PC-3 (cell line): Measurements from ENCODE around the gene CROT. TPM values are rescaled to one million over a fixed set of nuclear protein-coding genes. Genes with fewer than 3 reads are reported as not detected.

Experiments
- ATAC-seq: fragments of 200-7000 bp; cut with Tn5 transposase; 2 replicates; pipeline ENCODE4 v1.9.1; 2020; ENCODE audit warnings: mild to moderate bottlenecking, moderate library complexity
- BruUV-seq: library from RNA; stranded (reverse); fragments of 400-500 nt; replicated peaks from 2 replicates; lab custom pipeline; 2021; lab: Mats Ljungman, UMichigan
- CTCF ChIA-PET: fragments of 300-600 bp; sonication (Branson Sonifier 250); formaldehyde crosslinking; loops from one replicate; lab custom pipeline; 2022; ENCODE audit warnings: antibody characterized with exemption; lab: Charles Lee
- POLR2A ChIA-PET: fragments of 300-600 bp; sonication (Branson Sonifier 250); formaldehyde crosslinking; loops from one replicate; lab custom pipeline; 2022; ENCODE audit warnings: antibody characterized with exemption; ENCODE audit not compliant: unreplicated experiment; lab: Charles Lee
- DNase-seq: peaks from one replicate; pipeline ENCODE4 v3.0.0-alpha.2; 2015
- H2AFZ ChIP-seq: fragments of 300-600 bp; sonication (generic); 2 replicates; pipeline ENCODE4 v1.6.0; 2016; ENCODE audit warnings: antibody characterized with exemption, low read length
- H3F3A ChIP-seq: fragments of 300-600 bp; sonication (generic); one replicate; pipeline ENCODE4 v1.6.0; 2017; ENCODE audit warnings: antibody characterized with exemption, low read length, control low read depth, mild to moderate bottlenecking; ENCODE audit not compliant: unreplicated experiment
- H3K27ac ChIP-seq: fragments of 300-600 bp; sonication (generic); 2 replicates; pipeline ENCODE4 v1.5.1; 2016; ENCODE audit warnings: mild to moderate bottlenecking, low read length
- H3K27me3 ChIP-seq: fragments of 300-600 bp; sonication (generic); 2 replicates; pipeline ENCODE4 v1.6.1; 2016; ENCODE audit warnings: low read length, mixed read lengths
- H3K36me3 ChIP-seq: fragments of 300-600 bp; sonication (generic); 2 replicates; pipeline ENCODE4 v1.6.1; 2016; ENCODE audit warnings: low read depth, mixed run types, low read length, mixed read lengths
- H3K4me1 ChIP-seq: fragments of 300-600 bp; sonication (generic); 2 replicates; pipeline ENCODE4 v1.5.1; 2016; ENCODE audit warnings: low read length; ENCODE audit not compliant: insufficient read depth
- H3K4me2 ChIP-seq: fragments of 300-600 bp; sonication (generic); 2 replicates; pipeline ENCODE4 v1.6.0; 2016; ENCODE audit warnings: low read length
- H3K4me3 ChIP-seq: fragments of 300-600 bp; sonication (generic); 2 replicates; pipeline ENCODE4 v1.5.1; 2016; ENCODE audit warnings: mild to moderate bottlenecking, low read length, mixed read lengths
- H3K79me2 ChIP-seq: fragments of 300-600 bp; sonication (generic); 2 replicates; pipeline ENCODE4 v1.6.1; 2017; ENCODE audit warnings: low read length, mixed read lengths
- H3K9ac ChIP-seq: fragments of 300-600 bp; sonication (generic); 2 replicates; pipeline ENCODE4 v1.6.0; 2016; ENCODE audit warnings: mild to moderate bottlenecking, low read length
- H3K9me2 ChIP-seq: fragments of 300-600 bp; sonication (generic); replicated peaks from 2 replicates; pipeline ENCODE4 v1.6.1; 2016; ENCODE audit warnings: mixed run types, low read length, mixed read lengths
- H3K9me3 ChIP-seq: fragments of 300-600 bp; sonication (generic); 2 replicates; pipeline ENCODE4 v1.6.1; 2016; ENCODE audit warnings: low read length, mixed read lengths
- H4K20me1 ChIP-seq: fragments of 300-600 bp; sonication (generic); 2 replicates; pipeline ENCODE4 v1.6.1; 2016; ENCODE audit warnings: low read length, mixed read lengths
- CTCF ChIP-seq: fragments of 300-600 bp; sonication (generic); conservative IDR thresholded peaks from 2 replicates; pipeline ENCODE4 v1.5.1; 2017; ENCODE audit warnings: antibody characterized with exemption, low read depth, mild to moderate bottlenecking, low read length
- EZH2 ChIP-seq: fragments of 300-600 bp; sonication (generic); IDR thresholded peaks from one replicate; pipeline ENCODE4 v1.6.1; 2017; ENCODE audit warnings: antibody characterized with exemption, mild to moderate bottlenecking, low read length; ENCODE audit not compliant: unreplicated experiment
- EZH2phosphoT487 ChIP-seq: fragments of 300-600 bp; sonication (generic); IDR thresholded peaks from 2 replicates; pipeline ENCODE4 v1.6.1; 2018; ENCODE audit warnings: mild to moderate bottlenecking, antibody characterized with exemption, low read length, borderline replicate concordance
- intact Hi-C: fragments of 100-400 bp; cut with micrococcal nuclease; formaldehyde crosslinking; loops from 2 replicates; pipeline ENCODE4 v1.9.0; 2023
- total RNA-seq: library from RNA; depleted of rRNA; stranded (reverse); fragments of >200 nt; gene quantifications from 2 replicates; pipeline ENCODE4 v1.2.3, GENCODE V29; 2014

CROT gene
- total RNA-seq, 1 experiment from 2014 or later: 6.9 TPM

GRCh38 chr7:87427288-87427687 is 81.8 kb downstream of the CROT start:
- Histone ChIP-seq H3K9me3 (no peaks in the 10 kb centered on the region), H3K9me2 (no peaks in the 10 kb centered on the region), H4K20me1 (no peaks in the 10 kb centered on the region), H3K4me3 (no peak overlapping the region), H3K9ac (no peak overlapping the region), H3K36me3 (no peaks in the 10 kb centered on the region), H3K79me2 (no peaks in the 10 kb centered on the region), H3F3A (no peaks in the 10 kb centered on the region), H2AFZ (no peak overlapping the region), H3K4me2 (no peak overlapping the region), H3K4me1 (no peaks in the 10 kb centered on the region), H3K27me3 (peaks cover 27% of the 10 kb centered on the region), H3K27ac (no peak overlapping the region)
- DNase-seq (no peak), ATAC-seq (no peak)
- intact Hi-C loops: loop anchor here (10.0 kb wide), 1 partner anchor 458 kb away; no protein-coding TSS in a partner anchor
- POLR2A ChIA-PET: interaction anchor here (0.6 kb wide), 1 partner anchor 117 kb away, joined by 7 read pairs; no protein-coding TSS in a partner anchor
- no TSS peak for BruUV-seq
- CTCF ChIA-PET: no interaction called here
- no peak for TF ChIP-seq EZH2phosphoT487
- no peak for TF ChIP-seq EZH2
- no peak for TF ChIP-seq CTCF

GRCh38 chr7:87432536-87432935 is 87.1 kb downstream of the CROT start:
- Histone ChIP-seq H3K9me3 (no peaks in the 10 kb centered on the region), H3K9me2 (no peaks in the 10 kb centered on the region), H3K4me2 (no peak overlapping the region), H3K27me3 (no peaks in the 10 kb centered on the region), H4K20me1 (no peaks in the 10 kb centered on the region), H3K79me2 (no peaks in the 10 kb centered on the region), H3K27ac (no peak overlapping the region), H2AFZ (no peak overlapping the region), H3K4me1 (peaks cover 8% of the 10 kb centered on the region), H3K36me3 (no peaks in the 10 kb centered on the region), H3K4me3 (no peak overlapping the region), H3K9ac (no peak overlapping the region), H3F3A (no peaks in the 10 kb centered on the region)
- ATAC-seq (no peak), DNase-seq (no peak)
- TF ChIP-seq EZH2 (no peak), CTCF (no peak), EZH2phosphoT487 (no peak)
- ChIA-PET CTCF (no interaction called here), POLR2A (no interaction called here)
- intact Hi-C loops: no loop called here
- no TSS peak for BruUV-seq

GRCh38 chr7:87435546-87435945 is 90.1 kb downstream of the CROT start:
- POLR2A ChIA-PET: no interaction called here
- H3K4me2 ChIP-seq: no peak overlapping the region
- TF ChIP-seq EZH2phosphoT487 (no peak), CTCF (no peak), EZH2 (no peak)
- intact Hi-C loops: no loop called here
- H3K4me1 ChIP-seq: peaks cover 8% of the 10 kb centered on the region
- no peak overlapping the region for H2AFZ ChIP-seq
- ATAC-seq (peak; percentile 70), DNase-seq (peak; percentile 55)
- H3K9me2 ChIP-seq: no peaks in the 10 kb centered on the region
- no peaks in the 10 kb centered on the region for H3K79me2 ChIP-seq
- H3K27me3 ChIP-seq: no peaks in the 10 kb centered on the region
- no peak overlapping the region for H3K27ac ChIP-seq
- H3K9ac ChIP-seq: no peak overlapping the region
- H4K20me1 ChIP-seq: no peaks in the 10 kb centered on the region
- CTCF ChIA-PET: interaction anchor here (0.7 kb wide), 1 partner anchor 21 kb away, joined by 6 read pairs; no protein-coding TSS in a partner anchor
- no peak overlapping the region for H3K4me3 ChIP-seq
- BruUV-seq: no TSS peak
- no peaks in the 10 kb centered on the region for H3F3A ChIP-seq
- H3K36me3 ChIP-seq: no peaks in the 10 kb centered on the region
- H3K9me3 ChIP-seq: no peaks in the 10 kb centered on the region
